NCI-H2107 treated with DMSO at 0.1 percent for 48 hours (cell line): ENCODE measurements around the gene CSNK1A1.
"Not testable (repeated sequence)": the region's sequence is repeated elsewhere in the genome, so short reads cannot be mapped to it uniquely, and the experiment has no call there.

Experiments
- DNase-seq: peaks from one replicate; lab custom pipeline; 2025; ENCODE audit not compliant: unreplicated experiment; lab: John Stamatoyannopoulos, UW

The CSNK1A1 gene

DNA sequence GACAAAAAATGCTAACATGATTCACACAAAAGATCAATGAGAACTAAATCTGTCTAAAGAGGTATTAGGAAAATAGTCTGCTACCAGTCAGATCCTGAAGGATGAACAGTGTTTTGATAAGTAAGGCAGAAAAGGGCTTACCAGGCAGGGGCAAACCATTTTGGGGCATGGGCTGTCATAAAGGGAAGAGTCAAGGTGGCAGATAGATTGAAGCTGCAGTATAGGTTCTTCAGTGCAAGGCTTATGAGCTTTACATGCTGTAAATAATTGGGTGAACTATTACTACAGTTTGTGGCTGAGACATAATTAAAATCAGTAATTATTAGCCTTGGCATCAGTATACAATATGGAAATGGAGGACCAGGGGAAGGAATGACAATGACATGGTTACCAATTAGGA lies 21.8 kb downstream of the CSNK1A1 start:
- DNase-seq = no peak

DNA sequence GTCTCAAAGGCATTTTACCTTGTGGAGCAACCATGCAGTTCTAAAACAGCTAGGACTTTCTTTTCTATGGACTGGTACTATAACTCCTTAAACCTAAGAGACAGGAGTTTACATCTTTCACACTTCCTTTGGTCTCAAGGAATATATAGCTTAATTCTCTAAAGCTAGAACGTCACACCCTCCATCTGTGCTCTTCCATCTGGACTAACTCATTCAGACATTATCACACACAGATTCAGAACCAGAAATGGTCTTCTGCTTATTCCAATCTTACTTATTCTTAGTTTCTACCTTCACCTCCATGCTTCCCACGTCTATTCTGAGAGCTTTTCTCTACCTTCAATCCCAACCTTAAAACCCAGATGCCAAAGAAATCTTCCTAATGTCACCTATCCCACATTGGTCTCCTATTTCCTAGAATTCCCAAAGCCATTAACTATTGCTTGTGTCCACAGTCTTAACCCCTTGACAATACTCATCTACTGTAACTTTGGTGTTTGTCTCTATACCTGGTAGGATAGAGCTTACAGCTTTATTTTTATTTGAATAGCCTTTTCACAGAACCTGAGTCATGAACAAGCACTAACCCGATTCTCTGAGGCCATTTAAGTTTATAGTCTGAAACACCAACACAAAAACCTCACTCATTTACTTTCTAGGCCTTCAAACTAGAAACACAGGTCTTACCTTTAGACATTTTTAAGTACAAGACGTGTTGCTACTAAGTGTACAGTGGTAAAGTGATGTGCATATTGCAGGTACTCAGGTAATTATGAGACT lies 22.8 kb downstream of the CSNK1A1 start:
- no peak for DNase-seq

DNA sequence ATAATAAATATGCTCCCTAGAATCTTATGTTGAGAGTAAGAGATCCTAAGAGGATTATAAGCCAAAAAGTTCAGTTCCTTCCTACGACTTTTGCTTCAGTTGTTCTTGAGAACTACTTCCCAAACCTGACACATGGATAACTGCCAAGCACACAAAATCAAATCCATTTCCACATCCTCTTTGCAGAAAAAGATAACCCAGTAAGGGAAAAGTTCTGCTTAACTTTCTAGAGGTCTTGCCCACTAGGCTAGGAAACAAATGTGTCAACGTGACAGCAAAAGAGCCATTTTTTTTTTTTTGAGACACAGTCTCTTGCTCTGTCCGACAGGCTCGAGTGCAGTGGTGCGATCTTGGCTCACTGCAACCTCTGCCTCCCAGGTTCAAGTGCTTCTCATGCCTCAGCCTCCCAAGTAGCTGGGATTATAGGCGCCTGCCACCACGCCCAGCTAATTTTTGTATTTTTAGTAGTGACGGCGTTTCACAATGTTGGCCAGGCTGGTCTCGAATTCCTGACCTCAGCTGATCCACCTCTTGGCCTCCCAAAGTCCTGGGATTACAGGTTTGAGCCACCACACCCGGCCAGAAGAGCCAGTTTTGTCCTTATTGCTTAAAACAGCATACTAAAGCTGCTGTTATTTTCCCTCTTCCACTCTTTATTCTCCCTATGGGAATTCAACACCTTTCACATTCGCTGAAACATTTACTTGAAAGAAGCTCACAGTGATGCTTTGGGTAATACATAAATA lies 24.2 kb downstream of the CSNK1A1 start:
- DNase-seq = no peak

DNA sequence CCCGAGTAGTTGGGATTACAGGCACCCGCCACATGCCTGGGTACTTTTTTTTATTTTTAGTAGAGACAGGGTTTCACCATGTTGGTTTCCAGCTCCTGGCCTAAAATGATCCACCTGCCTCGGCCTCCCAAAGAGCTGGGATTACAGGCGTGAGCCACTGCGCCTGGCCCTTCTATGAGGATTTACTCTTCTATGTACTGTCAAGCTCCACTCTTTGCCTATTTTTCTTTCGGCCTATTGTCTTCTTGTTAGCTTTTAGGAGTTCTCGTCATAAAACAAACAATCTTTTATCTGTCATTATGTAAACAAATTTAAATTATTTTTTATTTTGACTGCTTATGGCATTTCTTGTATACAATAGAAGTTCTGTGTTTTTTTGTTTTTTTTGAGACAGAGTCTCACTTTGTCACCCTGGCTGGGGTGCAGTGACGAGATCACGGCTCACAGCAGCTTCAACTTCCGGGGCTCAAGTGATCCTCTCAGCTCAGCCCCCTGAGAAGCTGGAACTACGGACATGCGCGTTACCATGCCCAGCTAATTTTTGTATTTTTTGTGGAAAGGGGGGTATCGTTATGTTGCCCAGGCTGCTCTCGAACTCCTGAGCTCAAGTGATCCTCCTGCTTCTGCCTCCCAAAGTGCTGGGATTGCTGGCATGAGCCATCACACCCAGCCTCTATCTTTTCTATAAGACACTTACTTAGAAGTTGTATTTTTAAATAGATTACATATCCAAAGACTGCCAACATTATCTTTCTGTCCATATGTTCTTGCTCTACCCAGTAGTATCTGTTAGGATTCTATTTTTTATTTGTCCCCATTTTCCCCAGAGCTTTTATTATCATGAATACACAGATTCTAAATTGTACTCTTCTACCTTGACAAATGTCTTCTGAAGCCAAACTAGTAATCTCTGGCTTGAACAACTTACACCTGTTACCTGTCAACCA lies 29.2 kb downstream of the CSNK1A1 start:
- no peak for DNase-seq

DNA sequence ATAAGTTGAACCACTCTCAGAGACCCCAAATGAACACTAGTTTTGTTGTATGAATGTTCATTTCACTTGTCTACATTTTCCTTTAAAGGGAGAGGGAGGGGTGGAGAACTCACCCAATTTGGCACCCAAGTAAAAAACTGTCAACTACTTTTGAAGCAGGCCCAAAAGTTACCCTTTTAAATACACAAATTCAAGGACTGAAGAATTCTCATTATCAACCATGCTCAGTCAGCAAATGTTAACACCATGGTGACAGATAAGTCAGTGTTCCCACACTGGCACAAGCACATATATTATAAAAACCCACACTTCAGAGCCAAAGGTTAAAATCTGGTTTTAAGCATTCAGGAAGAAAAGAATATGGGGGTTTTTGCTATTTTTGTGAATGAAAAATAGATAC lies 31.6 kb downstream of the CSNK1A1 start:
- DNase-seq = no peak

DNA sequence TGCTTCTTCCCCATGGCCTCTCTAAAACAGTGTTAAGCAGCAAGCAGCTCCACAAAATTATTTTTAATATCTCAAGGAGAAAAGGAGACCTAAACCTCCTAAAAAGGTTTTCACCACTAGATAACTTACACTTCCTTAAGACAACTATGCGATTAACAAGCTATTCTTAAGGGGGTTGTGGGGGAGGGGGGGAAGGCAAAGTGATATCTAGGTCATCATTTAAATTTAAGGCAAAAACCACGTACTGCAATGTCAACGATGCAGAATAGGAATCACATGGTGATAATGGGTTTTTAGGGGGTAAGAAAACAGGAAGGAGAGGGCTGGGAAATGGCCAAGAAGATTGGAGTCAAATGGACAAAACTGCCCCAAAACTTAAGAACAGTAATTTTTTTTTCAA lies 32.6 kb downstream of the CSNK1A1 start:
- no peak for DNase-seq

DNA sequence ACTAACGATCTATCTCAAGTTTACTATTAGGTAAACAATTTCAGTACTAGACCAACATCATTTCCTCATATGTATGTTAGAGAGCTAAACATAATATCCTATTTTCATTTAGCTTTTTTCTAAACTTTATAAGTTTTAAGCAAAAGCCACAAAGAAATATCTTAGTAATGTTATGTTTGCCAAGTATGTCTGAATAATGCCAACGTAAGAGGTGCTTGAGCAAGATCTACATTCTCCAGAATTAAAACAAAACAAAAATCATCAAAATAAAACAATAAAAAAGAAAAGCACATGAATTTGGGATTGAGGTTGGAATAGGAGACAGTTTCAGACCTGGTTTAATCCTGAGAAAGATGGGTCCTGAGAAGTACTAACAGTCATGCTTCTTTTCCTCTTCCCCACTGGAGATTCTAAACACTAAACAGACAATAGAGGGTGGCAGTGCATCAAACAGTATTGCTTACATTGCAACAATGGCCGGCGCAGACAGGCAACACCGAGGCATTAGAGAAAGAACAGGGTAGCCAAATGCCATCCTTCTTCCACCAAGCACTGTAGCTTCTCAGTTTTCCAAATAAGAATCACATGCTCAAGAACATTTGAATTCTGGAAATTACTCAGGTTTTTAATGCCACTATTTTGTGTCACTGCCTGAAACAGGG lies 33.6 kb downstream of the CSNK1A1 start:
- DNase-seq = no peak

DNA sequence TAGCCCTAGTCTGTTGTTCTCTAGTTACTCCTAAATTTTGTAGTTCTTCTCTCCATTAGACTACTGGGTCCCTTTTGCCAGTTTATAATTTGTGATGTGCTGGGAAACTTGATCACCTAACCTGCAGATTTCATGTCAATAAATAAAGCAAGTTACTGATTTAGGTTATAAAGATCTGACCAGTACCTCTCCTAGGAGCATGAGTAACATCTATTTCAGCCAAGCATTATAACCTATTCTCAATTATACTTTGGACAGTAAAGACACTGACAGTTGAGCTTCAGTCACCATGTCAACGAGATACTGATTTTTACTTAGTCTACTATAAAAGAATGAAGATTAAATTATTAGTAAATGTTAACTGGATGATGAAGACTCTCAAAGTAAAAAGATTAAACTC lies 36.7 kb downstream of the CSNK1A1 start:
- DNase-seq = no peak

DNA sequence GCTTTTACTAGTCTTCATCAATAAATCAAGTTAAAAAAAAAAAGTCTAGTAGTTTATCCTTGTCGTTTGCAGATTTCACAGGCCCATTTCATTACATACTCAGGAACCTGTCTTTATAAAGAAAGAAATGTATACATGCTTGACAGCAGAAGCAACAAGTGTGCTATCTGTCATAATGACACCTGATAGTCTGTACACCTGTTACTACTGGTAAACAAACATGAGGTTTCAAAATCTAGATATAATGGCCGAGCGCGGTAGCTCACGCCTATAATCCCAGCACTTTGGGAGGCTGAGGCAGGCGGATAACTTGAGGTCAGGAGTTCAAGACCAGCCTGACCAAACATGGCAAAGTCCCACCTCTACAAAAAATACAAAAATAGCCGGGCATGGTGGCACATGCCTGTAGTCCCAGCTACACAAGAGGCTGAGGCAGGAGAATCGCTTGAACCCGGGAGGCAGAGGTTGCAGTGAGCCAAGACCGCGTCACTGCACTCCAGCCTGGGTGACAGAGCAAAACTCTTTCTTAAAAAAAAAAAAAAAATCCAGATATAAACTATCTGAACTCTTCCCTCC lies 37.8 kb downstream of the CSNK1A1 start:
- not testable (repeated sequence) for DNase-seq

DNA sequence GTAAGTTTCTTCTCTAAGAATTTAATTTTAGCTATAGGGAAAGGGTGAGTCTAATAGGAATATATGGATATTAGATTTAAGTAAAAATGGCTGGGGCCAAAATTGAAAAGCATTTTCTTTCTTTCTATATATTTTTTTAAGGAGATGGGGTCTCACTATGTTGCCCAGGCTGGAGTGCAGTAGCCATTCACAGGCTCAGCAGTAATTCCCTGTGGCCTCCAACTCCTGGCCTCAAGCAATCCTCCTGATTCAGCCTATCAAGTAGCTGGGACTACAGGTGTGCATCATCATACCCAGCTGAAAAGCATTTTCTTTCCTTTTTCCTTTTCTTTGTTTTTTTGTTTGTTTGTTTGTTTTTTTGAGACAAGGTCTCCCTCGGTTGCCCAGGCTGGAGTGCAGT lies 41.1 kb downstream of the CSNK1A1 start:
- no peak for DNase-seq

DNA sequence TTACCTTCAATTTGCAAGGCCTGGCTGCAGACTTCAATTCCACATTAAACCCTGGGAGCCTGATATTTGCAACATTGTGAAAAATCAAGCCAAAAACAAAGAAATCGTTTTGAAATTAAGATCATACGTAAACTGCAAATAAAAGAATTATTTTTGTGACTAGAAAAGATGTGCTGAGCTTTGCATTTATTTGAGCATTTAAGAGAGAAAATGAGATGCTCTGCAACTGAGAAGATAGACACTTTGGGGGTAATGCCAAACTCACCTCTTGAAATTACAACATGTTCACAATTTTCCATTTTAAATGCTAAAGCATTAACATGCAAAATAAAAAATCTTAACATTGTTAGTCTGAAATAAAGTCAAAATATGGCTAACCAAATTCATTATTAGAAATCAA lies 46.6 kb downstream of the CSNK1A1 start:
- DNase-seq = no peak

DNA sequence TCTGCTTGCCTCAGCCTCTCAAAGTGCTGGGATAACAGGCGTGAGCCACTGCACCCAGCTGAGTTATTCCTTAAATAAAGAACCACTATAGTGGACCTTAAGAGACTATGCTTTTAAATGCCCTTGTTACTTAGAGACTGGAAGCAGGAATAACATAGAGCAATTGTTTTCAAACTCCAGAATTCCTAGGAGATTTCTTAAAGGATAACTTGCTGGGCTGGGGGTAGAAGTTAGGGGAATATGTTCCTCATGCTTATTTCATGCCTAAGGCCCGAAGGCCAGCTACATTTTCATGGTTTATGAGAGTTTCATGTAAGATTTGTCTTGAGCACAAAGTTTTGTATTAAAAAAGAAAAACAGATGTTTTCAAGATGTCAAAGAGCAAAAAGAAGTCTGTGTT lies 48.2 kb downstream of the CSNK1A1 start:
- DNase-seq = no peak

DNA sequence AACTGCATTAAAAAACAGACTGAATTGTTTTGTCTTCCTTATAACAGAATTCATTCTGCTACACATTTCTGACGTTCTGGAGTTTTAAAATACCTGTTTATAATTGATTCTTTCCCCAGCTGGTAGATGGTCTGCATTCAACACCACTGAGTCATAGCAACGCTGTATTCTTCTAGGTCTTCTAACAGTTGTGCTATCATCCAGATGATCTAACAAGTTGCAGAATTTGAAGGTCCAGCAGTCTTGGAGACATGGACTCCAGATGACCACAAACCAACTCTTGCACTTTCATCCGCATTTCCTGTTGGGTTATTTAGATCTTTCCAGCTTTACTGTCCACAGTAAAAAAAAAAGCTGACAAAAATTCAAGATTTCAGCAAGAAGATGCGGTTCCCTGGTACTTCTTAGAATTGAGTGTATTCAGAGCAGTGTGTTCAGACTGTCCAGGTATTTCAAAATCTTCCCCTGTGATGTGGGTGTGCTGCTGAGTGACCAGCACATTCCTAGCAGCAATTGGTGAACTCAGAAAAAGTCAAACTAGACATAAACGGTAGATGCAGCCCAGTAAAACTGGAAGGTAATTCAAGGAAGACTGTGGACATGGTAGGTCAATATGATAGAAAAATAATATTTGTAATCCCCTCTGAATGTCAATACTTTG lies 50.2 kb downstream of the CSNK1A1 start:
- no peak for DNase-seq

DNA sequence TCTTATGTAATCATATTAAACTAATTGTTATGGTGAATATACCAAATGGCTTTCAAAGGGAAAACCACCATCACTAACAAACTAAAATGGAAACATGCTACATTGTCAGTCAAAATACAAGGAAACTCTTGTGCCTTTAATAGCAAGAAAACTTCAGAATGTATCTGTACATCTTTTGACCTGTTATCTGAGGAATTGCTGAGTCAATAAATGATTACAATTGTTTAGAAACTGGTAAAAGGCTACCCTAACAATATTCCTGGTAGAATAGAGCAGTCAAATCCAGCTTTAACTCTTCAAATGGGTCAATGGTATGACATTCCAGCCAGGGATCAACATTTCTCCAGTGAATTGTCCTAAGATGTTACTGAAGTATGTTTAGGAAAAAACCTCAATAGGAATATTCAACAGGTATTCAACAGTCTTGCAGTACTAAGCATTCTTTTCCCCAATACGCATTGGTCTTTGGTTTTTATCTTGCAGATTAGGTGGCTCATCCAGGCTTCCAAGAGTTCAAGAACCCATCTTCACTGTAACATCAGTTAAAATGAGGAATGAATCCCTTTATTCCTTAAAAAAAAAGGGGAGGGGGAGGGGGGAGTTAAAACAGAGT lies 52.4 kb downstream of the CSNK1A1 start:
- DNase-seq = no peak

DNA sequence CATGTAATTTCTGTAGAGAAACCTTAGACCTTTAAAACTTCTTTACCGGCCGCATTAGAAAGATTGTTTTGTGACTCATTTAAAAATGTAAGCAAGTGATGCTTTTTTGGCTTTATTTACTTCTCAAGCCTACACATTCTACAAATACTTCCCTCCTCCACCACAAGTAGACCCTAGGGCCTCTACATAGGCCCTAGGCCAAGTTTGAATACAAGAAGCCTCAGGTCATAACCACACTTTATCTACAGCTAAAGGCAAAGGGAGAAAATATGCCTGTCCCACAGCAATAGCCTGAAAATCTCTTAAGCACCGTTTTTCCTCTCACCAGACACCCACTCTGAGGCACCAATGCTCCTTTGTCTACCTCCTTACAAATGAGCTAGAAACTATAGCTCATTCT lies 53.9 kb downstream of the CSNK1A1 start:
- DNase-seq = no peak

DNA sequence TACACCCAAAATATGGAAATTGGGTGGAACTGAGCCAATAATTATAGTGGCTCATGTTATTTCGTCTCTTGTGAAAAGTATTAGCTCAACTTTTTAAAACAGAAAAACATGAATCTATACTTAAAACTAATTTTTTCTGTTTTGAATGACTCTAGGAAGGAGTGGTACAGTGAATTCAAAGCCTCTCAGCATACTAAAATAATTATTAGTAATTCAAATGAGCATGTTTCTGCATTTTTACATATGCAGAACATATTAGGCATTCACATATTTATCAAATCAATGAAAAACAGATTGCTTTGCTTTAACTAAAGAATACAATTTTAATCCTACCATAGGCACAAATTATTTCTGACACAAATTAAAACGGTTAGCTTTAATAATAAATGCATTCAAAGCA lies 54.3 kb downstream of the CSNK1A1 start:
- no peak for DNase-seq

DNA sequence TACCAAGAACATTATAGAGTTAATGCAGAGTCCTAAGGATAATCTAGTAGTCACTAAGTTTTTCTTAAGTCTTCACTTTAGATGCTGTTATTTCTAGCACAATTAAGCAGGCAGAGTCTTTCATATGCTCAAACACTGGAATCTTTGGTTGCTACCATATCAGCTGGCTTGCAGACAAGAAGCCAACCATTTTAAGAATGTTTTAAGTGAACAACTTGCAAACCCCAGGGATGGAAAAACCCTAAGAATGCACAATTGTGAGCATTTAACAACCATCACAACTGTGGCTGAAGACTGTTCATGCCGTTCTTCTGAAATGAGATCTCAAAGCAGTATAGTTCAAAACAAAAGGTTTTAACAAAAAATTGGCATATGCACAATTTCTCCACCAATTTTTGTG lies 55.1 kb downstream of the CSNK1A1 start:
- no peak for DNase-seq

DNA sequence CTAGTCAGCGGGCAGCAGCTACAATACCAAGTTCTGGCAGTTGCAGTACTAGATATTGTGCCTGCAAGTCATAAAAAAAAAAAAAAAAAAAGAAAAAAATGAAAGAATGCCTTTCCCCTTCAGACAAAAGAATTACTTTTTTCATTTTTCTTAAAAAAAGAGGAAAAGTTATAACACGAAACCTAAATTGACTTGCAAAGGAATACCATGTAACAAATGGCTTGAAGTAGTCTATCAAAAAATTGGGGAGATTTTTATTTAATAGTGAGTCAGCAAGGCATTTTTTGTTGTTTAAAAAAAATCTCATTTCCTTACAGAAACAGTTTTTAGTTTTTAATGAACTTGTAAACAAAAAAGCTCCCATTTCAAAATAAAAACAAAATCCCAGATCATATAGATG lies 55.6 kb downstream of the CSNK1A1 start:
- DNase-seq = no peak

DNA sequence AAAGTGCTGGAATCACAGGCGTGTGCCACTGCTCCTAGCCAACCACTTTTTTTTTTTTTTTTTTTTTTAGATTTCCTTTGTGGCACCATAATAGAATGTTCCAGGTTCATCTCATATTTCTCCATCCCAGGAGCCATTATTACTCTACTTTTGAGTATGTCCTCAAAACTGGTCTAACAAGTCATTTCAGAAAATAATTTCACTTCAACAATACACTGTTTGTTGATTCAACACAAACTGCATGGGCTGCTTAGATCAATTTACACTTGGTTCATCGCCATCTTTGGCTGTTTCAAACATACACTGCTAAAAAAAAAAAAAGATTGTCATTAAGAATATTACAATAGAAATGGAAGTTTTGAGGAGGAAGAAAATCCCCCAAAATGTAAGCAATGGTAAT lies 57.9 kb downstream of the CSNK1A1 start:
- peak; percentile 19 for DNase-seq

DNA sequence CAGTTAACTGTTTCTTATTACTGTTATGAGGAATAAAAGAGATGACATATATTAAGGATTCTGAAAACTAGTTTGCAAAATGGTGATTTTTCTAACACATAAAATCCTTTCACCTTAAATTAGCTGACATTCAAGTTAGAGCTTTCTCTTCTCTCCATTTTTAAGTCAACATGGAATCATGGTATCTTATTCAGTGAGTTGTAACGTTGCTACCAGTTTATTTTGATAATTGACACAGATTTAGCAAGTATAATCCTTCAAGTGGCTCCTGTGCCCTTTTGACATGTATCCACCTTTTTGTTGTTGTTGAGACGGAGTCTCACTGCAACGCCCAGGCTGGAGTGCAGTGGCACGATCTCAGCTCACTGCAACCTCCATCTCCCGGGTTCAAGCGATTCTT lies 58.5 kb downstream of the CSNK1A1 start:
- DNase-seq = no peak
